Adipose tissue (tissue), 3 donors: Measurements from ENCODE around the gene LHX1. TPM values are rescaled to one million over a fixed set of nuclear protein-coding genes. Genes with fewer than 3 reads are reported as not detected.

Experiments used
- H3K27ac ChIP-seq: one replicate; pipeline ENCODE4 v1.5.1; 2013; ENCODE audit warnings: low read depth, low read length
- WGBS, 3 donors: extraction: QIAGEN DNeasy Blood & Tissue Kit; methylation state at CpG; one replicate each; pipeline ENCODE4 v1.1.7; 2013; 5-methylcytosine and 5-hydroxymethylcytosine counted together
- polyA plus RNA-seq, 3 donors: library from polyadenylated mRNA; stranded (reverse); fragments of 200-250 nt; gene quantifications; one replicate each; pipeline ENCODE4 v1.2.3, GENCODE V29; 2013
- donor health status: healthy with polysubstance abuse.
- donor health status: Bipolar disorder and iron deficiency.
- donor health status: healthy.

LHX1 gene
- polyA plus RNA-seq, 3 donors: not detected

GRCh38 chr17:36920032-36921005 is 17.0 kb upstream of the LHX1 start:
- H3K27ac ChIP-seq: no peak overlapping the region
- WGBS, 3 donors: 27 to 36% (median 35%) methylated on average over 17 to 18 of the region's 18 CpGs

- 65 to 70% (median 66%) methylated on average over 7 of the region's 7 CpGs for WGBS, 3 donors
Observed at GRCh38 chr17:36921095-36921851, 16.0 kb upstream of the LHX1 start.

DNA sequence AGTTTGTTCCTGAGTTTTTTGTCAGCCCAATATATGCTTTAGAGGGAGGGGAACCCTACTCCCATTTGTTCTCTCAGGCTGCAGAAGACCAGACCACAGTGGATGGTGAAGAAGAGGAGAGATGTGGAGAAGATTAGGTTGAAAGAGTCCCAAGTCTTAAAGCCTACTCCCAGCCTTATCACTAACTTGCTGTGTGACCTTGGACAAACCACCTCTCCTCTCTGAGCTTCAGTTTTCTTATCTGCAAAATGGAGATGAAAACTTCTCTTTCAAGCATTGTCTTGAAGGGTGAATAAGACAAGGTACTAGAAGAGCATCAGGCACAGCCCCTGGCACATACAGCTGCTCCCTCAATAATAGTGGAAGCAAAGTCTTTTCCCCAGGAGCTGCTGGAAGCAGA is 15.1 kb upstream of the LHX1 start:
- H3K27ac ChIP-seq: no peak overlapping the region

More at GRCh38 chr17:36921095-36921851, 16.0 kb upstream of the LHX1 start:
- no peak overlapping the region for H3K27ac ChIP-seq

DNA sequence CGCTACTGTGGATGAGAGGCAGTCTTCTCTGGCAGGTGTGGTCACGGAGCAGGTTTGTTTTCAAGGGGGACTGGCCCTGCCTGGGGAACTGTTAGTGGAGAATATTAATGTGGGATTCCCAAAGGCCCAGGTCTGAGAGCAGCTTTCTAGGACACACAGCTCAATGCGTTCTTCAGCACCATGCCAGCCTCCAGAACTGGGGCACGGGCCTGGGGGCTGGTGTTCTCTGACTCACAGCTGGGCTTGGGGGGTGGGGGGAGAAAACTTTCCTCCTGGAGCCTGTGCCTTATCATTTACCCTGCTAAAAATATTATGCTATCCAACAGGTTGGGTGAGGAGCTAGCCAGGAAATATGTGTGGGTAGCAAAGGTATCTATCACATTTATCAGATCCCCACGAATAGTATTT is 13.5 kb upstream of the LHX1 start:
- H3K27ac ChIP-seq: no peak overlapping the region
- WGBS, 3 donors: 46 to 71% (median 70%) methylated on average over 5 of the region's 5 CpGs

- 86 to 93% (median 87%) methylated on average over 3 of the region's 3 CpGs for WGBS, 3 donors
- no peak overlapping the region for H3K27ac ChIP-seq
Observed at GRCh38 chr17:36926226-36926625, 11.0 kb upstream of the LHX1 start.

DNA sequence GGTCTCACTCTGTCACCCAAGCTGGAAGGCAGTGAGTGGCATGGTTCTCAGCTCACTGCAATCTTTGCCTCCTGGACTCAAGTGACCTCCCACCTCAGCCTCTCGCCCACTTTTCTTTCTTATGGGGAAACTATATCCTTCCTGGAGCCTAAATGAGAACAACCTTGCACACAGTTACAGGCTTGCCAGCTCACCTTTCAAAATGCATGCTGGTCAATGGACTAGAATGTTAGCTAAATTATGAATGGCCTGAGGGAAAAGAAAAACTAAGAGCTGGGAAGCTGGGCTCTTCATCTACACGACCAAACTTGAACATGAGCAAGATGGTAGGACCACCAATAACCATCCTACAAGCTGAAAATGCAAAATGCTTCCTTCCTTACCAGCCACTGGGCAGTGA is 10.6 kb upstream of the LHX1 start:
- H3K27ac ChIP-seq: no peak overlapping the region
- 72 to 74% (median 72%) methylated on average over 2 of the region's 2 CpGs for WGBS, 3 donors

DNA sequence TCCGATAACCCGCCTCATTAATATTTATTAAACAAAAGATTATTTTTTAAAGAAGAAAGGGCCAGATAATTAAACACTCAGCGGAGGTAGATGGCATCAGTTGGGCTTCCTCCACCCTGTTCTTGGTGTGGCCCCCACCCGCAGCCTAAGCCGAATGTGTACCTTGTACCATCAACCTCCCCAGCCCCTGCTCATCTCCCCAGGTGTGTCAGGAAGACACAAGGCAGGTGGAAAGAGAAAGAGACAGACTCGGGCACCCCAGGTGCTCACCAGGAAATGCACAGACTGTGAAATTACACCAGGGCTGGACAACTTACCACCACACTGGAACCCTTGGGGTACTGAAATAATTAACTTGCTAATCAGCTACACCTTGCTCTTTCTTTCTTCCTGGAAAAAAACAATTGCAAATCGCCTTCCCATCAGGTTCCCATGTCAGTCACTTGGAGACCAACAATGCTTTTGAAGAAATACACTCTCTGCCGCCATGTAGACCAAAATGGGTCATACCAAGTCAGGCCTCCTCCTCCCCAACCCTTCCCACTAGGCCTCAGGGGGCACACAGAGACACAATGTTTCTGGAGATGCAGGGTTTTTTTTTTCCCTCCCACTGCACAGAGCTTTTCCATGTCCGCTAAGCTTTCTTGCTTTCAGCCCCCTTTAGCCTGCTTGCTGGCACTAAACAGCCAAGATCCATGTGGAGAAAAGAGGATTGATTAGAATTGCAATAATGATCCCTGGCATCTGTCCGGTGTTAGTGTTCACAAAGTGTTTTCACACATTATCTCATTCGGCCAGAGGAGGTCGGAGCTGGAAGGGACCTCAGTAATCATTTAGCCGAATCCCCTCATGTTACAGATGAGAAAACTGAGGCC is 8.6 kb upstream of the LHX1 start:
- 39 to 41% (median 40%) methylated on average over 13 of the region's 13 CpGs for WGBS, 3 donors

GRCh38 chr17:36929851-36930582 is 7.3 kb upstream of the LHX1 start:
- 31 to 37% (median 34%) methylated on average over 16 of the region's 16 CpGs for WGBS, 3 donors
- no peak overlapping the region for H3K27ac ChIP-seq

More for the DNA sequence above, 8.6 kb upstream of the LHX1 start:
- H3K27ac ChIP-seq: no peak overlapping the region

DNA sequence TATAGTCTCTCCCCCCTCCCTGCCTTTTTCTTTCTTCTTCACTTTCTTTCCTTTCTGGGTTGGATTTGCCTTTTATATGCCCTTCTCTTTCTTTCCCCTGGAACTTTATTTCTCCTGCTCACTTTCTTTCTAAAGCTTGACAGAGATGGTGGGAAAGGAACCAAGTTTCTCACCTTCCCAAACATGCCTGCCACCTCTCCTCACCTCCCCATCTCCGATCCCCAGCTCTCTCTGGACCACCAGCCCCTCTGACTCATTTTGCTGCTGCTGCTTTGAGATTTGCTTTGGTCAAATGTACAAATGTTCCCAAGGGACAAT is 6.7 kb upstream of the LHX1 start:
- H3K27ac ChIP-seq: no peak overlapping the region
- WGBS, 3 donors: 57 to 65% (median 62%) methylated on average over 1 of the region's 1 CpG

- 30 to 49% (median 40%) methylated on average over 7 of the region's 7 CpGs for WGBS, 3 donors
- H3K27ac ChIP-seq: no peak overlapping the region
Observed at GRCh38 chr17:36931096-36931696, 6.1 kb upstream of the LHX1 start.

GRCh38 chr17:36931697-36932382 is 5.4 kb upstream of the LHX1 start:
- WGBS, 3 donors: 2 to 4% (median 3%) methylated on average over 30 of the region's 30 CpGs
- H3K27ac ChIP-seq: no peak overlapping the region

GRCh38 chr17:36932383-36932693 is 4.9 kb upstream of the LHX1 start:
- WGBS, 3 donors: 2 to 7% (median 4%) methylated on average over 16 of the region's 16 CpGs
- H3K27ac ChIP-seq: no peak overlapping the region

DNA sequence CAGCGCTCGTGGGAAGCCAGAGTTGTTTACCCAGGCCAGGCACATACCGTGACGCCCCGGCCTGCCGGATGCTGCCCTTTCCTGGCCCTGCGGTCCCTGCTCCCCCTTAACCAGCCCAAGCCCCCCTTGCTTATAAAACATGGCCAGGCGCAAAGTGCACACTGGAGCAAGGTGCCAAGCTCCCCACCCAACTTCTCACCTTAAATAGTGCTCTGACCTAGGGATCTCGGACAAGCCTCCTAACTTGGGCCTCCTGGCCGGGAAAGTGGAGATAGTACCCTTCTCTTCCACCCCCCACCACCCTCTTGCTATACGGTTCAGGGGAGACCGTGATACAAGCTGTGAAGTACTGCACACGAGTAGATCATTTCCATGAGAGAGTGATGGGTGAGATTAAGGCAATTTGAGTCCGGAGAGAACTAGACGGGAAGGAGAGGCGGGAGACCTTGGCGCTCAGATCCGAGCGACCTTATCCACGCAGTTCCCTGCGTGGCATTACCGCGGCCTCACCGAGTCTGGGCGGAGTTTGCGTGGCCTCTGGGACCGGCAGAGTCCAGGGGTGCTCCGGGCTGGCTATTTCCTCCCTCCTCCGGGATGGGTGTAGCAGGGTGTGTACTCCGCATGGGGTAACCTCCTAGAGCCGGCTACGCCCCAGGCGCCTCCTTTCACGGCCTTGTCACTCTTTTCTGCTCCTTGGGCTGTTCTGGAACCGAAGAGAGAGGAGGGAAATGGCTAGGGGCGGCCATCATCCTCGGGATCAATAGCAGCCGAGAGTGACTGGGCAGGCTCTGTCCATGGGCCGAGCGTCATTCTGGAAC is 4.4 kb upstream of the LHX1 start:
- WGBS, 3 donors: 6 to 9% (median 8%) methylated on average over 39 to 40 of the region's 40 CpGs
- H3K27ac ChIP-seq: no peak overlapping the region

DNA sequence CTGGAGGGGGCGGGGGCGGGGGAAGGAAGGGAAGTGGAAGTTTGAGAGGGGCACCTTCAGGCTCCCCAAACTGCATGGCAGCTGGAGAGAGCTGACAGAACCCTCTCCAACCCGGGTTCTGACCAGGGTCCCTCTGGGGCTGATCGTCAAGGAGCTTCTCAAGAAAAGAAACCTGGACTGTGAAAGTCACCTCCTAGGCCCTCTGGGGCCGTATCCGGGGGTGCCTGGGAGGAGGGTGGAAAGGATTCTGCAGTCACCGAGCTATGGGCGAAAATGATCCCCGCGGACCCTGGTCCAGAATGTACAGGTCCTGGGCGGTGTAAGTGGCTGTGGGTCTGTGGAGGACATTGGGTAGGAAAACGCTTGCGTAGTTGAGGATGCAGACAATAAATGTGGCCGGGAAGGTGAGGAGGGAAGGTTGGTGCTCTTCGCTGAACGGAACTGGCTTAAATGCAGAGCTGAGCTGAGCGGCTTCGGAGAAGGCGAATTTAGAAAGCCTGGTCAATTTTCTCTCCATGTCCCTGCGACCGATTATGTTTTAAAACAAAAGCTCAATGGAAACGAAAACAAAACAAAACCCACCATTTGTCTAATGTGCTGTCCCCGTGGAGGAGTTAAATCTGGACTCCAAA is 3.6 kb upstream of the LHX1 start:
- WGBS, 3 donors: 3 to 9% (median 9%) methylated on average over 23 of the region's 23 CpGs
- no peak overlapping the region for H3K27ac ChIP-seq

GRCh38 chr17:36934144-36934691 is 3.1 kb upstream of the LHX1 start:
- WGBS, 3 donors: 4 to 6% (median 5%) methylated on average over 26 of the region's 26 CpGs

More at GRCh38 chr17:36934144-36934691, 3.1 kb upstream of the LHX1 start:
- H3K27ac ChIP-seq: no peak overlapping the region
